ENCODE data around the gene CRYBG1. TPM values are rescaled to one million over a fixed set of nuclear protein-coding genes. Genes with fewer than 3 reads are reported as not detected.

The CRYBG1 gene
- total and polyA plus RNA-seq, 2 donors (not counting 3 experiments of a cell fraction or from before 2014, with no cell fraction given), result 4.1 to 30.1 TPM

- Histone ChIP-seq H3K4me3 (replicated peaks in 1 of 3; ENCODE audit: insufficient read depth in 1 of 3, low read depth in 1 of 3, low read length in 3 of 3) (peak overlapping the region in 1 of 3 experiments; percentile 5), H3K36me3 (ENCODE audit: control insufficient read depth in 2 of 2, extremely low read depth in 1 of 2, insufficient read depth in 2 of 2, low read length in 2 of 2) (no peaks in the 10 kb centered on the region), H3K9ac (replicated peaks; ENCODE audit: extremely low read depth, insufficient read depth, low read length) (peak overlapping the region; percentile 50), H2AFZ (ENCODE audit: low read depth, low read length) (peak overlapping the region; percentile 54), H3K9me1 (replicated peaks; ENCODE audit: control insufficient read depth, extremely low read depth, insufficient read depth, low read length) (no peaks in the 10 kb centered on the region), H3K9me3 (replicated peaks; ENCODE audit: control insufficient read depth, insufficient read depth, low read length) (no peaks in the 10 kb centered on the region), H3K79me2 (ENCODE audit: control insufficient read depth, insufficient read depth, low read length) (no peaks in the 10 kb centered on the region), H3K27ac (ENCODE audit: insufficient read depth, low read depth, low read length) (peak overlapping the region; percentile 80), H4K20me1 (replicated peaks; ENCODE audit: control insufficient read depth, extremely low read depth, insufficient read depth, low read length) (no peaks in the 10 kb centered on the region), H3K4me2 (ENCODE audit: insufficient read depth, low read length) (peak overlapping the region; percentile 84), H3K4me1 (ENCODE audit: control insufficient read depth, extremely low read depth, insufficient read depth, low read length) (peaks cover 54% of the 10 kb centered on the region), H3K27me3 (ENCODE audit: control insufficient read depth in 2 of 2, insufficient read depth in 2 of 2, low read length in 2 of 2) (no peaks in the 10 kb centered on the region)
- dilution Hi-C loops (cut with MboI; ENCODE audit: extremely low pct_ligation_motif_present, low sequenced_read_pairs), result no loop called here
- intact Hi-C loops (cut with micrococcal nuclease), result no loop called here
- CTCF ChIA-PET, result interaction anchor here (1.1 kb wide), 1 partner anchor 15 kb away, joined by 7 read pairs; no protein-coding TSS in a partner anchor
- DNase-seq (ENCODE audit: low read depth, low spot score) (peak; percentile 85), FAIRE-seq (peak; percentile 63)
- POLR2A ChIA-PET, result interaction anchor here (0.6 kb wide), 1 partner anchor 23 kb away, joined by 4 read pairs; no protein-coding TSS in a partner anchor
- BruUV-seq (replicated peaks), result no TSS peak
- peak; percentile 90 for TF ChIP-seq JUN (IDR thresholded peaks at IDR 0.05; ENCODE audit: borderline replicate concordance, insufficient read depth, insufficient read length, low read depth)
- TF ChIP-seq FOS (IDR thresholded peaks at IDR 0.05; ENCODE audit: borderline replicate concordance, insufficient read depth, low read length), result peak; percentile 85
- no peak for TF ChIP-seq EZH2 (IDR thresholded peaks at IDR 0.05; ENCODE audit: borderline replicate concordance, low read depth, low read length, severe bottlenecking)
These were observed 167.5 kb downstream of the CRYBG1 start for GRCh38 chr6:106527979-106528378.

GRCh38 chr6:106528521-106528920, 168.0 kb downstream of the CRYBG1 start:
- no peak overlapping the region for H3K9ac ChIP-seq (replicated peaks; ENCODE audit: extremely low read depth, insufficient read depth, low read length)
- no peaks in the 10 kb centered on the region for H3K9me3 ChIP-seq (replicated peaks; ENCODE audit: control insufficient read depth, insufficient read depth, low read length)
- no peak overlapping the region for H3K4me3 ChIP-seq (replicated peaks in 1 of 3; ENCODE audit: insufficient read depth in 1 of 3, low read depth in 1 of 3, low read length in 3 of 3)
- H2AFZ ChIP-seq (ENCODE audit: low read depth, low read length), result peak overlapping the region; percentile 54
- no peak for DNase-seq (ENCODE audit: low read depth, low spot score)
- intact Hi-C loops (cut with micrococcal nuclease) (no loop called here), dilution Hi-C loops (cut with MboI; ENCODE audit: extremely low pct_ligation_motif_present, low sequenced_read_pairs) (no loop called here)
- H3K4me1 ChIP-seq (ENCODE audit: control insufficient read depth, extremely low read depth, insufficient read depth, low read length), result peaks cover 54% of the 10 kb centered on the region
- no peak for FAIRE-seq
- BruUV-seq (replicated peaks), result no TSS peak
- no peaks in the 10 kb centered on the region for H3K36me3 ChIP-seq (ENCODE audit: control insufficient read depth in 2 of 2, extremely low read depth in 1 of 2, insufficient read depth in 2 of 2, low read length in 2 of 2)
- TF ChIP-seq FOS (IDR thresholded peaks at IDR 0.05; ENCODE audit: borderline replicate concordance, insufficient read depth, low read length) (no peak), GATA2 (IDR thresholded peaks at IDR 0.05; ENCODE audit: insufficient read depth, insufficient read length, low read depth, low read length) (no peak), JUN (IDR thresholded peaks at IDR 0.05; ENCODE audit: borderline replicate concordance, insufficient read depth, insufficient read length, low read depth) (no peak), MAX (IDR thresholded peaks at IDR 0.05; ENCODE audit: insufficient read depth, insufficient read length) (no peak), POLR2A (IDR thresholded peaks at IDR 0.05; ENCODE audit: low read depth, low read length) (no peak), MYC (IDR thresholded peaks at IDR 0.05; ENCODE audit: low read depth, low read length) (no peak), POLR2AphosphoS5 (IDR thresholded peaks at IDR 0.05; ENCODE audit: insufficient read depth, low read depth, low read length) (no peak), CTCF (IDR thresholded peaks at IDR 0.05; ENCODE audit: extremely low read depth in 1 of 2, insufficient read depth in 1 of 2, low read depth in 1 of 2, low read length in 2 of 2) (no peak), EZH2 (IDR thresholded peaks at IDR 0.05; ENCODE audit: borderline replicate concordance, low read depth, low read length, severe bottlenecking) (no peak)
- peak overlapping the region; percentile 84 for H3K4me2 ChIP-seq (ENCODE audit: insufficient read depth, low read length)
- H3K27ac ChIP-seq (ENCODE audit: insufficient read depth, low read depth, low read length), result peak overlapping the region; percentile 80
- no peaks in the 10 kb centered on the region for H4K20me1 ChIP-seq (replicated peaks; ENCODE audit: control insufficient read depth, extremely low read depth, insufficient read depth, low read length)
- ChIA-PET CTCF (no interaction called here), POLR2A (interaction anchor here (0.6 kb wide), 1 partner anchor 23 kb away, joined by 4 read pairs; no protein-coding TSS in a partner anchor)
- no peaks in the 10 kb centered on the region for H3K79me2 ChIP-seq (ENCODE audit: control insufficient read depth, insufficient read depth, low read length)
- H3K27me3 ChIP-seq (ENCODE audit: control insufficient read depth in 2 of 2, insufficient read depth in 2 of 2, low read length in 2 of 2), result no peaks in the 10 kb centered on the region
- H3K9me1 ChIP-seq (replicated peaks; ENCODE audit: control insufficient read depth, extremely low read depth, insufficient read depth, low read length), result no peaks in the 10 kb centered on the region
